IMR-90 (cell line): ENCODE data around the gene PCARE. TPM values are rescaled to one million over a fixed set of nuclear protein-coding genes. Genes with fewer than 3 reads are reported as not detected.
A peak's percentile ranks its signal among the peaks of the same experiment; 100 is the strongest.

Experiments
- ATAC-seq: fragments of 200-7000 bp; cut with Tn5 transposase; 2 replicates; pipeline ENCODE4 v1.9.1; 2020; ENCODE audit warnings: low read depth, mild to moderate bottlenecking, moderate library complexity
- BruUV-seq: library from RNA; stranded (reverse); fragments of 400-500 nt; replicated peaks from 2 replicates; lab custom pipeline; 2021; lab: Mats Ljungman, UMichigan
- CTCF ChIA-PET: fragments of 300-600 bp; formaldehyde crosslinking; extraction: SDS; loops from one replicate; lab custom pipeline; 2021; ENCODE audit warnings: antibody characterized with exemption; lab: Yijun Ruan, JAX
- POLR2A ChIA-PET: fragments of 300-600 bp; sonication (Branson Sonifier 250); formaldehyde crosslinking; loops from one replicate; lab custom pipeline; 2022; ENCODE audit warnings: antibody characterized with exemption; ENCODE audit not compliant: unreplicated experiment; lab: Charles Lee
- DNase-seq: peaks from one replicate; pipeline ENCODE4 v3.0.0; 2013
- H2AFZ ChIP-seq: replicated peaks from 2 replicates; pipeline ENCODE3; 2013; ENCODE audit warnings: low read length, mild to moderate bottlenecking; ENCODE audit not compliant: poor library complexity
- H2AK5ac ChIP-seq: 2 replicates; pipeline ENCODE4 v1.6.1; 2013; ENCODE audit warnings: low read depth, low read length, inconsistent platforms
- H2AK9ac ChIP-seq: replicated peaks from 2 replicates; pipeline ENCODE3; 2013; ENCODE audit warnings: mild to moderate bottlenecking, low read depth, low read length, moderate library complexity; ENCODE audit not compliant: poor library complexity
- H2BK120ac ChIP-seq: 2 replicates; pipeline ENCODE4 v1.6.1; 2013; ENCODE audit warnings: low read depth, low read length, inconsistent platforms
- H2BK15ac ChIP-seq: 3 replicates; pipeline ENCODE4 v1.6.1; 2013; ENCODE audit warnings: low read depth, low read length, inconsistent platforms
- H2BK20ac ChIP-seq: 2 replicates; pipeline ENCODE4 v1.6.1; 2013; ENCODE audit warnings: low read depth, mild to moderate bottlenecking, inconsistent platforms, low read length, moderate library complexity
- H2BK5ac ChIP-seq: 2 replicates; pipeline ENCODE4 v1.6.1; 2013; ENCODE audit warnings: mild to moderate bottlenecking, low read depth, low read length, inconsistent platforms; ENCODE audit not compliant: poor library complexity, severe bottlenecking
- H3K14ac ChIP-seq: replicated peaks from 2 replicates; pipeline ENCODE4 v1.6.1; 2013; ENCODE audit warnings: low read depth, low read length, inconsistent platforms
- H3K18ac ChIP-seq: 2 replicates; pipeline ENCODE4 v1.6.1; 2013; ENCODE audit warnings: low read depth, low read length, control low read depth
- H3K23ac ChIP-seq: 2 replicates; pipeline ENCODE4 v1.6.1; 2013; ENCODE audit warnings: low read depth, low read length, inconsistent platforms
- H3K27ac ChIP-seq: 2 replicates; pipeline ENCODE4 v1.5.1; 2013; ENCODE audit warnings: mild to moderate bottlenecking, control low read depth, low read length; ENCODE audit not compliant: insufficient read depth
- H3K27me3 ChIP-seq: 2 replicates; pipeline ENCODE4 v1.6.1; 2013; ENCODE audit warnings: low read length; ENCODE audit not compliant: control insufficient read depth, insufficient read depth
- H3K36me3 ChIP-seq: 2 replicates; pipeline ENCODE4 v1.6.1; 2013; ENCODE audit warnings: low read length, mixed read lengths; ENCODE audit not compliant: control insufficient read depth, insufficient read depth
- H3K4ac ChIP-seq: 2 replicates; pipeline ENCODE4 v1.6.1; 2013; ENCODE audit warnings: low read depth, low read length, inconsistent platforms
- H3K4me1 ChIP-seq: 2 replicates; pipeline ENCODE4 v1.6.1; 2013; ENCODE audit warnings: low read length, mixed read lengths; ENCODE audit not compliant: control insufficient read depth, insufficient read depth
- H3K4me2 ChIP-seq: 2 replicates; pipeline ENCODE4 v1.6.1; 2013; ENCODE audit warnings: low read depth, mild to moderate bottlenecking, control low read depth, low read length, moderate library complexity
- H3K4me3 ChIP-seq: 2 replicates; pipeline ENCODE4 v1.5.1; 2013; ENCODE audit warnings: low read depth, mild to moderate bottlenecking, control low read depth, low read length, moderate library complexity; ENCODE audit not compliant: insufficient read depth
- H3K56ac ChIP-seq: 2 replicates; pipeline ENCODE4 v1.6.1; 2013; ENCODE audit warnings: low read length, inconsistent platforms; ENCODE audit not compliant: insufficient read depth; ENCODE audit errors: extremely low read depth
- H3K79me1 ChIP-seq, 2 experiments: 2 replicates each; pipeline ENCODE4 v1.6.1; 2013; ENCODE audit warnings: low read length in 2 of 2, inconsistent platforms in 1 of 2, low read depth in 1 of 2
- H3K9ac ChIP-seq: 2 replicates; pipeline ENCODE4 v1.6.1; 2013; ENCODE audit warnings: low read depth, low read length, control low read depth
- H3K9me1 ChIP-seq: 2 replicates; pipeline ENCODE4 v1.6.1; 2013; ENCODE audit warnings: low read length, inconsistent platforms; ENCODE audit not compliant: insufficient read depth
- H3K9me3 ChIP-seq: 2 replicates; pipeline ENCODE4 v1.6.1; 2013; ENCODE audit warnings: low read length; ENCODE audit not compliant: control insufficient read depth, insufficient read depth
- H4K20me1 ChIP-seq: 2 replicates; pipeline ENCODE4 v1.6.1; 2013; ENCODE audit warnings: low read length, inconsistent platforms; ENCODE audit not compliant: insufficient read depth
- H4K5ac ChIP-seq: 2 replicates; pipeline ENCODE4 v1.6.1; 2013; ENCODE audit warnings: mild to moderate bottlenecking, low read depth, low read length, control low read depth
- H4K8ac ChIP-seq, 2 experiments: 2 replicates each; pipeline ENCODE4 v1.6.1; 2013; ENCODE audit warnings: low read depth in 2 of 2, low read length in 2 of 2, control low read depth in 1 of 2, inconsistent platforms in 1 of 2
- H4K91ac ChIP-seq: 2 replicates; pipeline ENCODE4 v1.6.1; 2013; ENCODE audit warnings: low read depth, low read length, inconsistent platforms; ENCODE audit not compliant: insufficient read depth
- CEBPB ChIP-seq: IDR thresholded peaks from 2 replicates; pipeline ENCODE4 v1.6.1; 2012; ENCODE audit warnings: low read depth, low read length, improper control_type of control experiment
- FOS ChIP-seq: fragments of 150-350 bp; IDR thresholded peaks from 2 replicates; pipeline ENCODE4 v1.6.1; 2016; ENCODE audit warnings: low read depth, low read length
- MAFK ChIP-seq: IDR thresholded peaks from 2 replicates; pipeline ENCODE4 v1.6.1; 2012; ENCODE audit warnings: low read depth, low read length, improper control_type of control experiment
- RAD21 ChIP-seq: IDR thresholded peaks from 2 replicates; pipeline ENCODE4 v1.6.1; 2012; ENCODE audit warnings: low read length, improper control_type of control experiment
- RCOR1 ChIP-seq: IDR thresholded peaks from 2 replicates; pipeline ENCODE4 v1.6.1; 2012; ENCODE audit warnings: mild to moderate bottlenecking, low read length, improper control_type of control experiment; ENCODE audit not compliant: insufficient replicate concordance
- RFX5 ChIP-seq: IDR thresholded peaks from 2 replicates; pipeline ENCODE4 v1.8.0; 2012; ENCODE audit warnings: low read depth, mild to moderate bottlenecking, low read length, moderate library complexity
- SMC3 ChIP-seq: fragments of 150-350 bp; IDR thresholded peaks from 2 replicates; pipeline ENCODE4 v1.6.1; 2016; ENCODE audit warnings: low read depth, mild to moderate bottlenecking, antibody characterized with exemption, low read length, moderate library complexity
- WGBS, 2 experiments: methylation state at CpG; one replicate each; pipeline versions ENCODE4 v1.1.5 to v1.1.7; 2013; ENCODE audit warnings: missing lambda C conversion rate in 2 of 2; ENCODE audit not compliant: insufficient read length in 1 of 2; ENCODE audit errors: extremely low coverage in 2 of 2; 5-methylcytosine and 5-hydroxymethylcytosine counted together
- dilution Hi-C: fragments of 300-500 bp; cut with HindIII; formaldehyde crosslinking; loops from one replicate; pipeline ENCODE4 v1.14.3; 2018; ENCODE audit warnings: low sequenced_read_pairs; ENCODE audit not compliant: unreplicated experiment
- in situ Hi-C: fragments of 300-500 bp; cut with MboI; formaldehyde crosslinking; loops from 3 replicates; pipeline ENCODE4 v1.14.3; 2019; ENCODE audit warnings: low sequenced_read_pairs, inconsistent platforms, mixed read lengths
- intact Hi-C: fragments of 100-400 bp; cut with micrococcal nuclease; formaldehyde crosslinking; loops from 2 replicates; pipeline ENCODE4 v1.10.0; 2022
- polyA plus RNA-seq, 3 experiments: library from polyadenylated mRNA; depleted of rRNA; stranded (reverse); fragments of >200 nt; gene quantifications; 2 replicates each; pipeline ENCODE4 v1.2.3, GENCODE V29; 2012; ENCODE audit warnings: low replicate concordance in 1 of 3
- total RNA-seq: library from RNA; depleted of rRNA; stranded (reverse); fragments of >200 nt; gene quantifications from 2 replicates; pipeline ENCODE4 v1.2.3, GENCODE V29; 2012
- TF ChIP-seq, protein P1 (sequence below): fragments of 150-350 bp; IDR thresholded peaks from 2 replicates; pipeline ENCODE4 v1.6.1; 2016; ENCODE audit warnings: low read depth, mild to moderate bottlenecking, low read length, moderate library complexity, borderline replicate concordance
- TF ChIP-seq, protein P2 (sequence below): fragments of 150-350 bp; IDR thresholded peaks from 2 replicates; pipeline ENCODE4 v1.6.1; 2017; ENCODE audit warnings: mild to moderate bottlenecking, antibody characterized with exemption, low read length, low read depth
- TF ChIP-seq, protein P3 (sequence below): conservative IDR thresholded peaks from 2 replicates; pipeline ENCODE4 v1.5.1; 2012; ENCODE audit warnings: mild to moderate bottlenecking, low read depth, low read length, improper control_type of control experiment

Gene PCARE
- total and polyA plus RNA-seq, 2 of the 4 experiments (the other 2 are of a cell fraction) = not detected

DNA sequence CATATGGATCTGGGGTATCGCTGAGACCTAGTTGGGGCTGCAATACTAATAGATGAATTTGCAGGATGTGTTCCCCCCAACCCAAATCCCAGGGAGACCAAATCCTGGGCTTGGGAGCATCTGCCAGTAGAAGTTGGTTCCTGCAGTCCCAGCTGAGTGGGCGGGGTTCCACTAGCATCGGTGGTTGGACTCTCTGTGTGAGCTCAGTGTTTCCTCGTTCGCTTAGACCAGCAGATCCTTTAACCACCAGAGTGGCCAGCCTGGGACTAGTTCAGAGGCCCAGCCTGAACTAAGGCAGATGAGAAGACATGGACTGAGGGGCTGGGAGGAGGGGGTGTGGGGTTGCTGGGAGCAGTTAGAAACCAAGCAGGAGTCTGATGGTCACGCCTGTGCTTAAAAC, 40.7 kb downstream of the PCARE start:
- H3K27me3 ChIP-seq = no peaks in the 10 kb centered on the region
- no peak overlapping the region for H3K4me2 ChIP-seq
- no peak overlapping the region for H3K14ac ChIP-seq
- H4K8ac ChIP-seq = peak overlapping the region in 1 of 2 experiments; percentile 45; a peak in 1 of 4 replicates
- H3K56ac ChIP-seq = no peak overlapping the region
- no peaks in the 10 kb centered on the region for H3K36me3 ChIP-seq
- POLR2A ChIA-PET = no interaction called here
- 0 out of 2 replicates have a peak overlapping the region, but pooled peaks have one; percentile 18 for H2AK5ac ChIP-seq
- no peak overlapping the region for H3K9ac ChIP-seq
- no peaks in the 10 kb centered on the region for H3K9me3 ChIP-seq
- H3K18ac ChIP-seq = no peak overlapping the region
- no TSS peak for BruUV-seq
- H2BK5ac ChIP-seq = no peak overlapping the region
- peaks cover 6% of the 10 kb centered on the region for H3K4me1 ChIP-seq
- 100% methylated on average over 1 of the region's 6 CpGs; no CpG with 5 or more reads in 1 of the 2 experiments for WGBS, 2 experiments
- peak overlapping the region; percentile 59 for H2AFZ ChIP-seq
- no peaks in the 10 kb centered on the region for H3K79me1 ChIP-seq
- CTCF ChIA-PET = interaction anchor here (1.0 kb wide), 1 partner anchor 63 kb away, joined by 3 read pairs; no protein-coding TSS in a partner anchor
- peaks cover 14% of the 10 kb centered on the region for H3K9me1 ChIP-seq
- in situ Hi-C loops (no loop called here), dilution Hi-C loops (no loop called here), intact Hi-C loops (no loop called here)
- H4K5ac ChIP-seq = no peak overlapping the region
- ATAC-seq = no peak
- H4K20me1 ChIP-seq = no peaks in the 10 kb centered on the region
- peak overlapping the region; percentile 2; the same call in 1 of the 2 replicates for H4K91ac ChIP-seq
- no peak overlapping the region for H3K27ac ChIP-seq
- H2AK9ac ChIP-seq = peak overlapping the region; percentile 81
- no peak overlapping the region for H2BK15ac ChIP-seq
- H3K4me3 ChIP-seq = no peak overlapping the region
- H3K4ac ChIP-seq = peak overlapping the region; percentile 45
- TF ChIP-seq SMC3 (no peak), FOS (no peak), RCOR1 (no peak), CEBPB (no peak), MAFK (no peak), RFX5 (no peak), RAD21 (no peak)
- TF ChIP-seq, protein P1, sequence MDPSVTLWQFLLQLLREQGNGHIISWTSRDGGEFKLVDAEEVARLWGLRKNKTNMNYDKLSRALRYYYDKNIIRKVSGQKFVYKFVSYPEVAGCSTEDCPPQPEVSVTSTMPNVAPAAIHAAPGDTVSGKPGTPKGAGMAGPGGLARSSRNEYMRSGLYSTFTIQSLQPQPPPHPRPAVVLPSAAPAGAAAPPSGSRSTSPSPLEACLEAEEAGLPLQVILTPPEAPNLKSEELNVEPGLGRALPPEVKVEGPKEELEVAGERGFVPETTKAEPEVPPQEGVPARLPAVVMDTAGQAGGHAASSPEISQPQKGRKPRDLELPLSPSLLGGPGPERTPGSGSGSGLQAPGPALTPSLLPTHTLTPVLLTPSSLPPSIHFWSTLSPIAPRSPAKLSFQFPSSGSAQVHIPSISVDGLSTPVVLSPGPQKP = no peak
- TF ChIP-seq, protein P2, sequence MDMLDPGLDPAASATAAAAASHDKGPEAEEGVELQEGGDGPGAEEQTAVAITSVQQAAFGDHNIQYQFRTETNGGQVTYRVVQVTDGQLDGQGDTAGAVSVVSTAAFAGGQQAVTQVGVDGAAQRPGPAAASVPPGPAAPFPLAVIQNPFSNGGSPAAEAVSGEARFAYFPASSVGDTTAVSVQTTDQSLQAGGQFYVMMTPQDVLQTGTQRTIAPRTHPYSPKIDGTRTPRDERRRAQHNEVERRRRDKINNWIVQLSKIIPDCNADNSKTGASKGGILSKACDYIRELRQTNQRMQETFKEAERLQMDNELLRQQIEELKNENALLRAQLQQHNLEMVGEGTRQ = no peak
- TF ChIP-seq, protein P3, sequence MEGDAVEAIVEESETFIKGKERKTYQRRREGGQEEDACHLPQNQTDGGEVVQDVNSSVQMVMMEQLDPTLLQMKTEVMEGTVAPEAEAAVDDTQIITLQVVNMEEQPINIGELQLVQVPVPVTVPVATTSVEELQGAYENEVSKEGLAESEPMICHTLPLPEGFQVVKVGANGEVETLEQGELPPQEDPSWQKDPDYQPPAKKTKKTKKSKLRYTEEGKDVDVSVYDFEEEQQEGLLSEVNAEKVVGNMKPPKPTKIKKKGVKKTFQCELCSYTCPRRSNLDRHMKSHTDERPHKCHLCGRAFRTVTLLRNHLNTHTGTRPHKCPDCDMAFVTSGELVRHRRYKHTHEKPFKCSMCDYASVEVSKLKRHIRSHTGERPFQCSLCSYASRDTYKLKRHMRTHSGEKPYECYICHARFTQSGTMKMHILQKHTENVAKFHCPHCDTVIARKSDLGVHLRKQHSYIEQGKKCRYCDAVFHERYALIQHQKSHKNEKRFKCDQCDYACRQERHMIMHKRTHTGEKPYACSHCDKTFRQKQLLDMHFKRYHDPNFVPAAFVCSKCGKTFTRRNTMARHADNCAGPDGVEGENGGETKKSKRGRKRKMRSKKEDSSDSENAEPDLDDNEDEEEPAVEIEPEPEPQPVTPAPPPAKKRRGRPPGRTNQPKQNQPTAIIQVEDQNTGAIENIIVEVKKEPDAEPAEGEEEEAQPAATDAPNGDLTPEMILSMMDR = no peak
- peak overlapping the region; percentile 17; the same call in 1 of the 2 replicates for H2BK20ac ChIP-seq
- H2BK120ac ChIP-seq = peak overlapping the region; percentile 46
- no peak for DNase-seq
- 0 out of 2 replicates have a peak overlapping the region, but pooled peaks have one; percentile 23 for H3K23ac ChIP-seq
